Measurements from ENCODE around the gene UEVLD.

The UEVLD gene

DNA sequence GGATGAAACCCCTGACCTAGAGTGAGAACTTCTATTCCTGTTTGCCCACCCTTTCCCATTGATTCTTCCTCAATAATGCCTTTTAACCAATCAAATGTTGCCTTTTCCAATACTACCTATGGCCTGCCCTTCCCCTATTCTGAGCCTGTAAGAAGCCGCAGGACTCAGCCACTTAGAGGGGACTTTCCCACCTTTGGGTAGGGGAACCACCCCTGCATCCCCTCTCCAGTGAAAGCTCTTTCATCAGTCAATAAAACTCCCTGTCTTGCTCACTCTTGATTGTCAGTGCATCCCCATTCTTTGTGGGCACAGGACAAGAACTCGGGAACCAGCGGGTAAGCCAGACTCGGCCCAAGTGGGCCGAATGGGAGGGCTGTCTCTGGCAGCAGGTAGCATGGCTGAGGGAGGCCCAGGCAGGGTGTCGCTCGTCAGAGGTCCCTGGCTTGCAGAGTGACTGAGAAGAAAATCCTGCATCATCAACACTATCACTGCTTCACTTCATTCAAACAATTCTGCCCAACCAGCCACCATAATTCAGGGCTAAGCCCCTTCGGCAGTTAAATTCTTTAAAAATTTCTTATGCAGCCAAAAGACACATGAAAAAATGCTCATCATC lies 102.5 kb downstream of the UEVLD start:
- H3K9me3 ChIP-seq (ENCODE audit: control insufficient read depth in 2 of 2, low read length in 2 of 2), result no peaks in the 10 kb centered on the region
- H3K4me3 ChIP-seq (ENCODE audit: low read length in 2 of 2), result no peak overlapping the region
- no peaks in the 10 kb centered on the region for H3K4me1 ChIP-seq (ENCODE audit: control insufficient read depth in 2 of 2, insufficient read depth in 2 of 2, low read length in 2 of 2)
- peaks cover 45 to 52% of the 10 kb centered on the region in 2 donors for H3K36me3 ChIP-seq (ENCODE audit: control insufficient read depth in 2 of 2, insufficient read depth in 2 of 2, low read length in 2 of 2)
- no peak overlapping the region for H3K27ac ChIP-seq (ENCODE audit: low read depth in 2 of 2, low read length in 2 of 2)
- no peak overlapping the region for H3K9ac ChIP-seq (ENCODE audit: low read depth in 1 of 2, low read length in 2 of 2)
- H3K27me3 ChIP-seq (ENCODE audit: control insufficient read depth in 2 of 2, insufficient read depth in 2 of 2, low read length in 2 of 2), result no peaks in the 10 kb centered on the region
